ENCODE results near the gene CCDC88C.

Gene CCDC88C

GRCh38 chr14:91281346-91281745, 136.3 kb downstream of the CCDC88C start:
- Histone ChIP-seq H3K56ac (ENCODE audit: low read length) (no peak overlapping the region), H3K23ac (ENCODE audit: low read length) (no peak overlapping the region), H2BK5ac (ENCODE audit: low read length) (no peak overlapping the region), H3K4me1 (ENCODE audit: control insufficient read depth, low read depth, low read length) (no peaks in the 10 kb centered on the region), H2AK5ac (ENCODE audit: low read length) (no peak overlapping the region), H3K4ac (ENCODE audit: low read depth, low read length) (no peak overlapping the region), H4K5ac (ENCODE audit: low read length) (no peak overlapping the region), H2BK120ac (ENCODE audit: low read depth, low read length) (no peak overlapping the region), H3K18ac (ENCODE audit: low read length) (no peak overlapping the region), H3K36me3 (ENCODE audit: control insufficient read depth, insufficient read depth, low read length) (peaks cover 1% of the 10 kb centered on the region), H3K27me3 (ENCODE audit: insufficient read depth, low read length, poor library complexity) (no peaks in the 10 kb centered on the region), H4K8ac (ENCODE audit: low read depth, low read length) (no peak overlapping the region), H2BK15ac (replicated peaks; ENCODE audit: low read depth) (no peak overlapping the region), H3K4me2 (ENCODE audit: low read length) (no peak overlapping the region), H3K4me3 (ENCODE audit: low read length) (no peak overlapping the region), H3K79me2 (ENCODE audit: control insufficient read depth, insufficient read depth, low read length) (no peaks in the 10 kb centered on the region), H3K79me1 (ENCODE audit: low read length) (no peaks in the 10 kb centered on the region), H3K9ac (ENCODE audit: low read length) (no peak overlapping the region), H3K27ac (ENCODE audit: low read depth, low read length) (no peak overlapping the region)
- DNase-seq, result no peak
- no CpG with 5 or more reads among the region's 9 CpGs for WGBS (ENCODE audit: extremely low coverage, insufficient coverage, low lambda C conversion rate)

- Histone ChIP-seq H3K27ac (ENCODE audit: low read depth, low read length) (no peak overlapping the region), H4K8ac (ENCODE audit: low read depth, low read length) (no peak overlapping the region), H3K9ac (ENCODE audit: low read length) (no peak overlapping the region), H3K4me3 (ENCODE audit: low read length) (no peak overlapping the region), H4K5ac (ENCODE audit: low read length) (no peak overlapping the region), H3K79me1 (ENCODE audit: low read length) (no peaks in the 10 kb centered on the region), H3K27me3 (ENCODE audit: insufficient read depth, low read length, poor library complexity) (no peaks in the 10 kb centered on the region), H2AK5ac (ENCODE audit: low read length) (no peak overlapping the region), H3K4ac (ENCODE audit: low read depth, low read length) (no peak overlapping the region), H2BK120ac (ENCODE audit: low read depth, low read length) (no peak overlapping the region), H2BK15ac (replicated peaks; ENCODE audit: low read depth) (no peak overlapping the region), H2BK5ac (ENCODE audit: low read length) (no peak overlapping the region), H3K18ac (ENCODE audit: low read length) (no peak overlapping the region), H3K4me1 (ENCODE audit: control insufficient read depth, low read depth, low read length) (no peaks in the 10 kb centered on the region), H3K23ac (ENCODE audit: low read length) (no peak overlapping the region), H3K79me2 (ENCODE audit: control insufficient read depth, insufficient read depth, low read length) (no peaks in the 10 kb centered on the region), H3K36me3 (ENCODE audit: control insufficient read depth, insufficient read depth, low read length) (peaks cover 1% of the 10 kb centered on the region), H3K4me2 (ENCODE audit: low read length) (no peak overlapping the region), H3K56ac (ENCODE audit: low read length) (no peak overlapping the region)
- no peak for DNase-seq
- no CpG with 5 or more reads among the region's 5 CpGs for WGBS (ENCODE audit: extremely low coverage, insufficient coverage, low lambda C conversion rate)
Measured at GRCh38 chr14:91280129-91280528, 137.5 kb downstream of the CCDC88C start.

DNA sequence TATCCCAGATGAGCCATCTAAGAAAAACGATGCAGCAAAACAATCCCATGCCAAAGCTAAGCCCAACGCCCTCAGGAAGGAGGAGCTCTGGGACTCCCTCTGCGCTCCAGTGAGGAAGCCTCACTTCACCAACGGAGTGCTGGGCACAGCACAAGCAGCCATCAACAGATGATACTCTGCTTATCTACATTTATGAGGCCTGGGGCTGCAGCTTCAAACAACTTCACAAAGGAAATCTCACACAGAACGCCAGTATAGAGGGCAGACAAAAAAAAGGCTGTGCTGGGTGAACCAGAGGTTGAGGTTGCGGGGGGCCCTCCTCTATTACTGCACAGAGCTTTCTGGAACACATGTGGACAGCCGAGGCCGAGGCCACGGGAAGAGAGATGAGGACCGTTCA, 138.3 kb downstream of the CCDC88C start:
- Histone ChIP-seq H4K5ac (ENCODE audit: low read length) (no peak overlapping the region), H3K9ac (ENCODE audit: low read length) (no peak overlapping the region), H3K23ac (ENCODE audit: low read length) (no peak overlapping the region), H3K4me1 (ENCODE audit: control insufficient read depth, low read depth, low read length) (no peaks in the 10 kb centered on the region), H2BK120ac (ENCODE audit: low read depth, low read length) (no peak overlapping the region), H3K27me3 (ENCODE audit: insufficient read depth, low read length, poor library complexity) (no peaks in the 10 kb centered on the region), H3K56ac (ENCODE audit: low read length) (no peak overlapping the region), H2BK15ac (replicated peaks; ENCODE audit: low read depth) (no peak overlapping the region), H3K27ac (ENCODE audit: low read depth, low read length) (no peak overlapping the region), H3K4ac (ENCODE audit: low read depth, low read length) (no peak overlapping the region), H3K79me2 (ENCODE audit: control insufficient read depth, insufficient read depth, low read length) (no peaks in the 10 kb centered on the region), H4K8ac (ENCODE audit: low read depth, low read length) (no peak overlapping the region), H2BK5ac (ENCODE audit: low read length) (no peak overlapping the region), H2AK5ac (ENCODE audit: low read length) (no peak overlapping the region), H3K4me2 (ENCODE audit: low read length) (no peak overlapping the region), H3K36me3 (ENCODE audit: control insufficient read depth, insufficient read depth, low read length) (peaks cover 1% of the 10 kb centered on the region), H3K4me3 (ENCODE audit: low read length) (no peak overlapping the region), H3K79me1 (ENCODE audit: low read length) (no peaks in the 10 kb centered on the region), H3K18ac (ENCODE audit: low read length) (no peak overlapping the region)
- DNase-seq, result no peak
- WGBS (ENCODE audit: extremely low coverage, insufficient coverage, low lambda C conversion rate), result no CpG with 5 or more reads among the region's 10 CpGs

GRCh38 chr14:91278383-91278715, 139.3 kb downstream of the CCDC88C start:
- H3K4me2 ChIP-seq (ENCODE audit: low read length), result no peak overlapping the region
- H4K8ac ChIP-seq (ENCODE audit: low read depth, low read length), result no peak overlapping the region
- H3K4ac ChIP-seq (ENCODE audit: low read depth, low read length), result no peak overlapping the region
- no peak overlapping the region for H2BK120ac ChIP-seq (ENCODE audit: low read depth, low read length)
- no peak overlapping the region for H2BK15ac ChIP-seq (replicated peaks; ENCODE audit: low read depth)
- no peak overlapping the region for H3K56ac ChIP-seq (ENCODE audit: low read length)
- WGBS (ENCODE audit: extremely low coverage, insufficient coverage, low lambda C conversion rate), result no CpG with 5 or more reads among the region's 5 CpGs
- no peak overlapping the region for H2BK5ac ChIP-seq (ENCODE audit: low read length)
- no peaks in the 10 kb centered on the region for H3K27me3 ChIP-seq (ENCODE audit: insufficient read depth, low read length, poor library complexity)
- H2AK5ac ChIP-seq (ENCODE audit: low read length), result no peak overlapping the region
- DNase-seq, result no peak
- no peaks in the 10 kb centered on the region for H3K79me2 ChIP-seq (ENCODE audit: control insufficient read depth, insufficient read depth, low read length)
- no peaks in the 10 kb centered on the region for H3K79me1 ChIP-seq (ENCODE audit: low read length)
- no peak overlapping the region for H3K4me3 ChIP-seq (ENCODE audit: low read length)
- no peak overlapping the region for H3K27ac ChIP-seq (ENCODE audit: low read depth, low read length)
- no peak overlapping the region for H4K5ac ChIP-seq (ENCODE audit: low read length)
- H3K23ac ChIP-seq (ENCODE audit: low read length), result no peak overlapping the region
- no peaks in the 10 kb centered on the region for H3K4me1 ChIP-seq (ENCODE audit: control insufficient read depth, low read depth, low read length)
- peaks cover 1% of the 10 kb centered on the region for H3K36me3 ChIP-seq (ENCODE audit: control insufficient read depth, insufficient read depth, low read length)
- no peak overlapping the region for H3K18ac ChIP-seq (ENCODE audit: low read length)
- H3K9ac ChIP-seq (ENCODE audit: low read length), result no peak overlapping the region

DNA sequence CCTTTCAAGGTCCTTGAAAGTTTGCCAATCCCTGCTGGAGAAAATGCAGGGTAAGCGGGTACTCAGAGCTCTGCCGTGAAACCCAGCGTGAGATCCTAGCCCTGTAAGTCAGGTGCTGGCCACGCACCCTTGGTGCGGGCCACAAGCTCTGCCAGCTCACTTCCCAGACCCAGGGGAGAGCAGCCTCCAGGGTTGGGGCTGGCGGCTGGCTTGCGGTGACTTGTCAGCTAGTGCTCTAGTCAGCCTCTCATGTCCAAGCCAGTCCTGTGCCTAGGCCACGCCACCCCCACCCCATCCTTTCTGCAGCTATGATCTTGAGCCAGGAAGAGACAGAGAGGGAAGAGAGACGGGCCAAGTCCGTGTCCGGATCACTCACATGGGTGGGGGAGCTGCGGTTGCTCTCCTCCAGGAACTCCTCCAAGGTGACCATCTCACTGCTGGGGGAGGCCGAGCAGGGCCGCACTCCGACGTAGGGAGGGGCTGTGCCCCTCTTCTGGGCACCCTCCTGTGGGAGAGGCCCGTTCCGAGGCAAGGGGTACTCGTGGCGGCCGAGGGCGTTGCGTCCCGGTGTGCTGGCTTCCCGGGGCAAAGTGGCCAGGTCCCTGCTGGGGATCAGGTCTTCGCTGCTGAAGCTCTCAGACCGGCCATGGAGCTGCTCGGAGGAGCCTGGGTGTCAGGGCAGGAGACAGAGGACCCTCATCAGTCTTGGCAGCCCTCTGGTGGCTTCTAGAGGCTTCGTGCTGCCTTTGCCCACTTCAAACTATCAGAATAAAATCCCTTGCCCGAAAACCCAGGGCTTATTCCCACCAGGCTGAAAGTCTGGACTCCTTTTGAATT, 139.9 kb downstream of the CCDC88C start:
- Histone ChIP-seq H4K5ac (ENCODE audit: low read length) (no peak overlapping the region), H3K4me1 (ENCODE audit: control insufficient read depth, low read depth, low read length) (no peaks in the 10 kb centered on the region), H3K56ac (ENCODE audit: low read length) (no peak overlapping the region), H2BK5ac (ENCODE audit: low read length) (no peak overlapping the region), H2AK5ac (ENCODE audit: low read length) (no peak overlapping the region), H3K4me2 (ENCODE audit: low read length) (no peak overlapping the region), H3K18ac (ENCODE audit: low read length) (no peak overlapping the region), H3K79me2 (ENCODE audit: control insufficient read depth, insufficient read depth, low read length) (no peaks in the 10 kb centered on the region), H3K4ac (ENCODE audit: low read depth, low read length) (no peak overlapping the region), H2BK120ac (ENCODE audit: low read depth, low read length) (no peak overlapping the region), H3K27ac (ENCODE audit: low read depth, low read length) (no peak overlapping the region), H3K4me3 (ENCODE audit: low read length) (no peak overlapping the region), H4K8ac (ENCODE audit: low read depth, low read length) (no peak overlapping the region), H3K36me3 (ENCODE audit: control insufficient read depth, insufficient read depth, low read length) (peaks cover 1% of the 10 kb centered on the region), H2BK15ac (replicated peaks; ENCODE audit: low read depth) (no peak overlapping the region), H3K23ac (ENCODE audit: low read length) (no peak overlapping the region), H3K9ac (ENCODE audit: low read length) (no peak overlapping the region), H3K27me3 (ENCODE audit: insufficient read depth, low read length, poor library complexity) (no peaks in the 10 kb centered on the region), H3K79me1 (ENCODE audit: low read length) (no peaks in the 10 kb centered on the region)
- DNase-seq, result no peak
- WGBS (ENCODE audit: extremely low coverage, insufficient coverage, low lambda C conversion rate), result no CpG with 5 or more reads among the region's 30 CpGs

GRCh38 chr14:91274796-91275195, 142.8 kb downstream of the CCDC88C start:
- WGBS (ENCODE audit: extremely low coverage, insufficient coverage, low lambda C conversion rate), result no CpG with 5 or more reads among the region's 9 CpGs
- Histone ChIP-seq H3K56ac (ENCODE audit: low read length) (no peak overlapping the region), H3K9ac (ENCODE audit: low read length) (no peak overlapping the region), H3K79me1 (ENCODE audit: low read length) (no peaks in the 10 kb centered on the region), H2AK5ac (ENCODE audit: low read length) (no peak overlapping the region), H3K4me3 (ENCODE audit: low read length) (no peak overlapping the region), H2BK5ac (ENCODE audit: low read length) (no peak overlapping the region), H3K27me3 (ENCODE audit: insufficient read depth, low read length, poor library complexity) (no peaks in the 10 kb centered on the region), H3K23ac (ENCODE audit: low read length) (no peak overlapping the region), H3K27ac (ENCODE audit: low read depth, low read length) (no peak overlapping the region), H3K4ac (ENCODE audit: low read depth, low read length) (no peak overlapping the region), H3K79me2 (ENCODE audit: control insufficient read depth, insufficient read depth, low read length) (no peaks in the 10 kb centered on the region), H4K5ac (ENCODE audit: low read length) (no peak overlapping the region), H3K36me3 (ENCODE audit: control insufficient read depth, insufficient read depth, low read length) (peaks cover 1% of the 10 kb centered on the region), H3K4me1 (ENCODE audit: control insufficient read depth, low read depth, low read length) (no peaks in the 10 kb centered on the region), H2BK120ac (ENCODE audit: low read depth, low read length) (no peak overlapping the region), H4K8ac (ENCODE audit: low read depth, low read length) (no peak overlapping the region), H3K4me2 (ENCODE audit: low read length) (no peak overlapping the region), H2BK15ac (replicated peaks; ENCODE audit: low read depth) (no peak overlapping the region), H3K18ac (ENCODE audit: low read length) (no peak overlapping the region)
- no peak for DNase-seq
